ENCODE measurements around the gene TRAF3IP1. TPM values are rescaled to one million over a fixed set of nuclear protein-coding genes. Genes with fewer than 3 reads are reported as not detected.
A peak's percentile ranks its signal among the peaks of the same experiment; 100 is the strongest.
"Not testable (repeated sequence)": the region's sequence is repeated elsewhere in the genome, so short reads cannot be mapped to it uniquely, and the experiment has no call there.

Gene TRAF3IP1
- total RNA-seq, 2 experiments from 2014 or later, result 7.9 to 9.2 TPM

DNA sequence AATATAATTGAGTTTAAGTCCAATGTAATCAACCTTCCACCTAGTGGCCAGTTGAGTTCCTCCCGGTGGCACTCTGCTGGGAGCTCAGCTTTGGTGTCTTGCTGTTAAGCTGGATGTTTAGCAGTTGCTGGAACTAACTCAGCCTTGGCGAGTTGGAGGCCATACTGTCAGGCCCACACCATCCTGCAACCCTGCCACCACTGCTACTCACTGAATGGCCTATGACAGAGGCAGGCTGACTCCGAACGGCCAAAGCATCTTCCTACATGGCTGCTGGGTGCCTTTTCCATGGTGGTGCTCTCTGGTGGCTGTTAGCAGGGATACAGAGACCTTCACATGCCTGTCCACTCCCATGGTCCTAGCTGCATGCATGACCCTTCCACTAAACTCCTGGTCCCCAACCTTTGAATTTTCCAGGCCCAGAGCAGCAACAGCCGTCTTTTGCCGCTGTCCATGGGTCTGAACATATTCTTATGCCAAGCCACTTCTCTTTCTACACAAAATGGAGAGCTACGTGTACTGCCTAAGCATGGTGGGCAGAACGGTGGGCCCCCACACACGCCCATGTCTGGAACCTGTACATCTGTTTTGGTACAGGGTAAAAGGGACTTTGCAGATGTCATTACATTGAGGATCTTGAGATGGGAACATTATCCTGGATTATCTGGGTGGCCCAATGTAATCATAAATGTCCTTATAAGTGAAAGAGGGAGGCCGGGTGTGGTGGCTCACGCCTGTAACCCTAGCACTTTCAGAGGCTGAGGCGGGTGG lies 15.0 kb upstream of the TRAF3IP1 start:
- H3K27ac Mint-ChIP-seq, result no peak overlapping the region
- H3K4me3 Mint-ChIP-seq, result no peak overlapping the region
- no peaks in the 10 kb centered on the region for H3K36me3 Mint-ChIP-seq (ENCODE audit: low read depth)
- H3K9me3 Mint-ChIP-seq, result no peaks in the 10 kb centered on the region
- ChIA-PET CTCF (interaction anchor here (1.3 kb wide), 1 partner anchor 10 kb away, joined by 3 read pairs; no protein-coding TSS in a partner anchor), POLR2A (no interaction called here)
- no peaks in the 10 kb centered on the region for H3K4me1 Mint-ChIP-seq
- H3K27me3 Mint-ChIP-seq, result no peaks in the 10 kb centered on the region
- DNase-seq, result no peak

DNA sequence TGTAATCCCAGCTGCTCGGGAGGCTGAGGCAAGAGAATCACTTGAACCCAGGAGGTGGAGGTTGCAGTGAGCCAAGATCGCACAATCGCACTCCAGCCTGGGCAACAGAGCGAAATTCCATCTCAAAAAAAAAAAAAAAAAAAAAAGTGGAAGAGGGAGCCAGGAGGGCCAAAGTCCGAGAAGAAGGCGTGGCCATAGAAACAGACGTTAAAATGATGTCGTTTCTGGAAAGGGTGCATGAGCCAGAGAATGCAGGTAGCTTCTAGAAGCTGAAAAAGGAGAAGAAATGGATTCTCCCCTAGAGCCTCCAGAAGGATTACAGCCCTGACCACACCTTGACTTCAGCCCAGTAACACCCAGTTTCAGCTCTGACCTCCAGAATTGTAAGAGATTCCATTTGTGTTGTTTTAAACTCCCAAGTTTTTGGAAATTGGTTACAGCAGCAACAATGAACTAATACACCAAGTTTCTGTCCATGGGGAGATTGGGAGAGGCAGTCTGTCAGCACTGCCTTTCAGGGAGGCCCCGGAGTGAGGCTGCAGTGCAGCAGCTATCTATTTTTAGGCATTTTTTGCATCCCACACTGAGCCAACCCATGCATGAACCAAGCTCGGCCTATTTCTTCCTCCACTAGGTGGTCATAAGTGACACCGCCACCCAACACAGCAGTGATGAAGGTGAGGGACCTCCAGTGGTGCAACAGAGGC lies 14.2 kb upstream of the TRAF3IP1 start:
- Mint-ChIP-seq H3K36me3 (ENCODE audit: low read depth) (no peaks in the 10 kb centered on the region), H3K27me3 (no peaks in the 10 kb centered on the region), H3K27ac (no peak overlapping the region), H3K4me1 (no peaks in the 10 kb centered on the region), H3K4me3 (no peak overlapping the region), H3K9me3 (no peaks in the 10 kb centered on the region)
- ChIA-PET POLR2A (interaction anchor here (0.5 kb wide), 1 partner anchor 60 kb away, joined by 4 read pairs; no protein-coding TSS in a partner anchor), CTCF (interaction anchor here (0.7 kb wide), 2 partner anchors 23 to 98 kb away, joined by 3 to 6 read pairs; no protein-coding TSS in a partner anchor)
- no peak for DNase-seq

DNA sequence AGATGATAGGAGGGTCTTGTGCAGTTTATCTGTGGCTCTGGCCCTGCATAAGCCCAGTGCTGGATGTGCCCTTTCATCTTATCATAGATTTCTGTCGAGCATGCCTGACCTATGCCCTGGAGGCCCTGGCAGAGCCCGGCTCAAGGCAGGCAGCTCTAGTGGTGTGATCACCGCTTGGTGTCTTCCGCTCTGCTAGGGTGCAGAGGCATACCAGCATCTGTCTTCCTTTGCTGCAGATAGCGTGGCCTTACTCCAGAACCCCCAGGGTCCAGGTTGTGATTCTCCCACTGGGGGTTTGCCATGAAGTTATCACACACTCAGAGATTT lies 13.7 kb upstream of the TRAF3IP1 start:
- H3K36me3 Mint-ChIP-seq (ENCODE audit: low read depth), result no peaks in the 10 kb centered on the region

DNA sequence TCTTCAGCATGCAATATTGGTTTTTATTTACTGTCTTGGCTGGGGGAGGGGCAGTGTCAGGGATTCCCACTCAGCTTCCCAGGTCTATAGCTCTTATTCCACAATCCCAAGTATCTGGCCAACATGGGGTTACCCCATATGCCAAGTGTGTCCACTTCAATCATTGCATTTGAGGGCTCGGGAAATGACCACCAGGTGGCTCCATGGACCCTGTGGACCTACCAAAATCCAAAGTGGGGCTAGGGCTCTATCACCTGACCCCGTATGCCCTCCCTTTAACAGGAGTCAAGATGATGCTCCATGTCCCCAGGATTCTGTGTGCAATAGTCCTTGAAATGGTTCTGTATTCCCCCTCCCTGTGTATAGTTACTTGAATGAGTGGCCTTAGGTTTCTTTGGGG lies 12.1 kb upstream of the TRAF3IP1 start:
- Mint-ChIP-seq H3K27ac (no peak overlapping the region), H3K27me3 (peaks cover 5% of the 10 kb centered on the region), H3K4me3 (no peak overlapping the region), H3K9me3 (no peaks in the 10 kb centered on the region), H3K36me3 (ENCODE audit: low read depth) (no peaks in the 10 kb centered on the region), H3K4me1 (no peaks in the 10 kb centered on the region)
- POLR2A ChIA-PET, result no interaction called here
- DNase-seq, result no peak
- CTCF ChIA-PET, result no interaction called here

More for the DNA sequence above, 13.7 kb upstream of the TRAF3IP1 start:
- POLR2A ChIA-PET, result no interaction called here
- Mint-ChIP-seq H3K4me3 (no peak overlapping the region), H3K27ac (no peak overlapping the region), H3K27me3 (peaks cover 5% of the 10 kb centered on the region), H3K9me3 (no peaks in the 10 kb centered on the region), H3K4me1 (no peaks in the 10 kb centered on the region)
- CTCF ChIA-PET, result no interaction called here
- DNase-seq, result no peak

DNA sequence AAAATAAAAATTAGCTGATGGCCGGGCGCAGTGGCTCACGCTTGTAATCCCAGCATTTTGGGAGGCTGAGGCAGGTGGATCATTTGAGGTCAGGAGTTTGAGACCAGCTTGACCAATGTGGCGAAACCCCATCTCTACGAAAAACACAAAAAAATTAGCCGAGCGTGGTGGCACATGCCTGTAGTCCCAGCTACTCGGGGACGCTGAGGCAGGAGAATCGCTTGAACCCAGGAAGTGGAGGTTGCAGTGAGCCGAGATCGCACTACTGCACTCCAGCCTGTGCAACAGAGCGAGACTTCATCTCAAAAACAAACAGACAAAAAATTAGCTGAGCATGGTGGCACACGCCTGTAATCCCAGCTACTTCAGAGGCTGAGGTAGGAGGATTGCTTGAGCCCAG lies 9.6 kb upstream of the TRAF3IP1 start:
- H3K9me3 Mint-ChIP-seq; H3K4me3 Mint-ChIP-seq; H3K4me1 Mint-ChIP-seq; H3K27ac Mint-ChIP-seq; H3K27me3 Mint-ChIP-seq; DNase-seq; H3K36me3 Mint-ChIP-seq (ENCODE audit: low read depth); POLR2A ChIA-PET: not testable (repeated sequence)
- CTCF ChIA-PET, result interaction anchor here (0.6 to 1.1 kb wide), 2 partner anchors 39 to 674 kb away, joined by 3 to 4 read pairs; no protein-coding TSS in a partner anchor

DNA sequence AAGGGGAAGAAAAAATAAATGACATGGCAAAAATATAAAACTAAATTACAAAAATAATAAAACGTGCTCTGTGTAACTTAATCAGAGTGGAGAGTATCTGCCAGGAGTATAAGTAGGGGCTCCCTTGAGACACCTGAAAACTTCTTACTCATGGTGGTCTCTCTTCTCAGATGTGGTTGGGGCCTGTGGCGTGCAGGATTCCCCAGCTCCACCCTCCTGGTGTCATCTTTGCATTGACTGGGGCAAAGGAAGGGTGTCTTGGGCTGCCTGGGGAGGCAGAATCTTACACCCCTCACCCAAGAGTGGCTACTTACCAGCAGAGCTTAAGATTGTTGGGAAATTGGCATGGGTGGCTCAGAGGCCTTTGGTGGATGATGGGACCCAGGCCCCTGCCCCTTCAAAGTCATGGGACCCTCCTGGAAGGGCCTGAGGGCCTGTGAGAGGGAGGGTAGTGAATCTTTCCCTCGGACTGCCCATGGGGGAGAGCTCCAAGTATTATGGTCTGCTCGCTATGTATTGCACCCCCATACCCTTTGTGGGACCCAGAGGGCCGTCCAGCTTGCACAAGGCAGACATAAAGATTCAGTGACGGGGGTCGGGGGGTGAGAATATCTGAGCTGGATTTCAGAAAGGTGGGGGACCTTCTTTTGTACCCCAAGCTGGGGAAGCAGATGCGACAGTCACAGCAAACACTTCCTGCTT lies 6.9 kb upstream of the TRAF3IP1 start:
- no peak overlapping the region for H3K27ac Mint-ChIP-seq
- no peak overlapping the region for H3K4me3 Mint-ChIP-seq
- ChIA-PET POLR2A (no interaction called here), CTCF (interaction anchor here (0.6 kb wide), 1 partner anchor 323 kb away, joined by 4 read pairs; no protein-coding TSS in a partner anchor)
- H3K36me3 Mint-ChIP-seq (ENCODE audit: low read depth), result no peaks in the 10 kb centered on the region
- no peaks in the 10 kb centered on the region for H3K9me3 Mint-ChIP-seq
- H3K4me1 Mint-ChIP-seq, result no peaks in the 10 kb centered on the region
- DNase-seq, result no peak
- peaks cover 12% of the 10 kb centered on the region for H3K27me3 Mint-ChIP-seq

DNA sequence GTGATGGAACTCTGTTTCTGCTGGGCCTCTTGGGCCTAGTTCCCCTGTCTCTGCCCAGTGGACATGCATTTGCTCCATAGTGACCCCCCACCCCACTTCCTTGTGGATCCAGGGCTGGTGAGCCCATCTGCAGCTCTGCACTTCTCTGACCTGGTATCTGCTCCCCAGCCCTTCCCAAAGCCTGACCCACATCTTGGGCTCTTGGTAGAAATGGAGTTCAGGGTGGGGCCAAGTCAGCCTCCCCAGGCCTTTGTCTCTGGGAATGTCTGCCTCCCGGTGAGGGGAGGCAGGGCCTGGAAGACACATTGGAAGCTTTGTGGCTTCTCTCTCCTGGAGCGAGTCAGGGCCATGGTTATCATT lies 6.3 kb upstream of the TRAF3IP1 start:
- ChIA-PET POLR2A (no interaction called here), CTCF (interaction anchor here (0.6 kb wide), 1 partner anchor 324 kb away, joined by 4 read pairs; no protein-coding TSS in a partner anchor)
- DNase-seq, result no peak
- H3K27ac Mint-ChIP-seq, result no peak overlapping the region
- peaks cover 12% of the 10 kb centered on the region for H3K27me3 Mint-ChIP-seq
- no peaks in the 10 kb centered on the region for H3K4me1 Mint-ChIP-seq
- no peak overlapping the region for H3K4me3 Mint-ChIP-seq
- no peaks in the 10 kb centered on the region for H3K9me3 Mint-ChIP-seq
- no peaks in the 10 kb centered on the region for H3K36me3 Mint-ChIP-seq (ENCODE audit: low read depth)

DNA sequence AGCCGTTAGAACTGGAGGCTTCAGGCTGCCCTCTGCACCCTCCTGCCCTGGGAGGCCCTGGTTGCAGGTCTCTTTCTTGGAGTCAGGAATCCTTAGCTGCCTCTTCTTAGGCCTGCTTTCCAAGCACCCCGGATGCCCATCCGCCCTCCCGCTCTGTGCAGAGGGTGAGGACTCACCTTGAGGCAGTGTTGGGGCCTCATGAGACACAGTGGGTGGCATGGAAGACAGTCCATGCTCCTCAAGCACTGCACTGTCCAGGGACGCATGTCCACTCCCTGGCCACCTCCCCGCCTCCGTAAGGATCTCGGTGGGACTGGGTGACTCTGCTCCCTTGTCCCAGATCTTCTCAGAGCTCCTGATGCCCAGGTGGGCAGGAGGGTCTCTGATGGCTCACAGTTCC lies 5.7 kb upstream of the TRAF3IP1 start:
- H3K27me3 Mint-ChIP-seq, result peaks cover 12% of the 10 kb centered on the region
- ChIA-PET POLR2A (no interaction called here), CTCF (interaction anchor here (1.4 kb wide), 1 partner anchor 10 kb away, joined by 3 read pairs; no protein-coding TSS in a partner anchor)
- no peaks in the 10 kb centered on the region for H3K36me3 Mint-ChIP-seq (ENCODE audit: low read depth)
- no peaks in the 10 kb centered on the region for H3K9me3 Mint-ChIP-seq
- no peak overlapping the region for H3K27ac Mint-ChIP-seq
- DNase-seq, result no peak
- H3K4me3 Mint-ChIP-seq, result no peak overlapping the region
- peaks cover 4% of the 10 kb centered on the region for H3K4me1 Mint-ChIP-seq

DNA sequence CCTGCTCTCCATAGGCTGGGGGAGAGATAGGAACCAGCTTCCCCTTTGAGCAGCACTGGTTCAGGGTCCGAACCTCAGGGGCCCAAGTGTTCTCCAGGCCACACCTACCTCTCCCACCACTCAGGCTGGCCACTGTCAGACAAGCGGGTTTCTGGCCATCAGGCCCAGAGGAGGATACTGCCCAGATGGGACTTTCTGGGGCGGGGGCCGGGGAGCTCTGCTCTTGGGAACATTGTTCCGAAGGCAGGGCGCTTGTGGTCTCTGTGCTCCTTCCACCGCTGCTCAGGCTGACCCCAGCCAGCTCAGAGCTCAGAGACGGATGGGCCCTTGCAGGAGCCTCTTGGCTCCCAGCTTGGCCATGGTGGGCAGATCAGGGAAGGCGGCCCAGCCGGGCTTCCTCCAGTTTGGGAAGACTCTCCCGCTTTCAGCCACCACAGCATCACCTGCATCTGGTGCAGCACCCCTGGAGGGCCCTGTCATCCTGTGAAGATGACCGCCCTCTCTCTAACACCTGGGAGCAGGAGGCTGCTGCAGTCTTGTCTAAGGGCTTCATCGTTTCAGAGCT lies 5.2 kb upstream of the TRAF3IP1 start:
- POLR2A ChIA-PET, result no interaction called here
- no peak overlapping the region for H3K27ac Mint-ChIP-seq
- DNase-seq, result no peak
- peaks cover 12% of the 10 kb centered on the region for H3K27me3 Mint-ChIP-seq
- no peaks in the 10 kb centered on the region for H3K36me3 Mint-ChIP-seq (ENCODE audit: low read depth)
- peaks cover 8% of the 10 kb centered on the region for H3K4me1 Mint-ChIP-seq
- CTCF ChIA-PET, result interaction anchor here (1.4 kb wide), 1 partner anchor 10 kb away, joined by 3 read pairs; no protein-coding TSS in a partner anchor
- no peaks in the 10 kb centered on the region for H3K9me3 Mint-ChIP-seq
- H3K4me3 Mint-ChIP-seq, result no peak overlapping the region

DNA sequence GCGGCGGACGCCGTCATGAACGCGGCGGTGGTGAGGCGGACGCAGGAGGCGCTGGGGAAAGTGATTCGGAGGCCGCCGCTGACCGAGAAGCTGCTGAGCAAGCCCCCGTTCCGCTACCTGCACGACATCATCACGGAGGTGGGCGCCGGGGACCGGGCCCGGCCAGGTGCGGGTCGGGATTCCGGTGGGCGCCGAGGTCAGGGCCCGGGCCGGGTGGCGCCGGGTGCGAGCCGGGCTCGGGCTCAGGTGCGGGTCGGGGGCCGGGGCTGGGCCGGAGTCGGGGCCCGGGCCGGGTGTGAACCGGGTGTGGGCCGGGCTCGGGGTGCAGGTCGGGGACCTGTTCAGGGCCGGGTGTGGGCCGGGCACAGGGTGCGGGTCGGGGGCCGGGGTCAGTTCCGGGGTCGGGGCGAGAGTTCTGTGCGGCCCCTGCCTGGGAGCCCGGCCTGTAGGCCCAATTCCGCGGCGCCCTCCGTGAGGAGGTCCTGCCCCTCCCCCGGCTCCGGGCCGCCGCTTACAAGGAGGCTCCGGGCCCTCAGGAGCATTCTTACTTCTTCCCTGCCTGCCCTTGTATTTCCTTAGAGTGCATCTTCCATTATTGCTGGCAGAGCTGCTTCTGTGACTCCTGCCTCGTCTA lies 447 bp downstream of the TRAF3IP1 start:
- POLR2A ChIA-PET, result no interaction called here
- no peaks in the 10 kb centered on the region for H3K9me3 Mint-ChIP-seq
- H3K27ac Mint-ChIP-seq, result no peak overlapping the region
- peaks cover 7% of the 10 kb centered on the region for H3K27me3 Mint-ChIP-seq
- CTCF ChIA-PET, result interaction anchor here (0.5 to 1.5 kb wide), 3 partner anchors 11 to 31 kb away, joined by 3 to 4 read pairs (median 3); no protein-coding TSS in a partner anchor
- peak overlapping the region; percentile 71 for H3K4me3 Mint-ChIP-seq
- peaks cover 16% of the 10 kb centered on the region for H3K4me1 Mint-ChIP-seq
- H3K36me3 Mint-ChIP-seq (ENCODE audit: low read depth), result no peaks in the 10 kb centered on the region
- no peak for DNase-seq

DNA sequence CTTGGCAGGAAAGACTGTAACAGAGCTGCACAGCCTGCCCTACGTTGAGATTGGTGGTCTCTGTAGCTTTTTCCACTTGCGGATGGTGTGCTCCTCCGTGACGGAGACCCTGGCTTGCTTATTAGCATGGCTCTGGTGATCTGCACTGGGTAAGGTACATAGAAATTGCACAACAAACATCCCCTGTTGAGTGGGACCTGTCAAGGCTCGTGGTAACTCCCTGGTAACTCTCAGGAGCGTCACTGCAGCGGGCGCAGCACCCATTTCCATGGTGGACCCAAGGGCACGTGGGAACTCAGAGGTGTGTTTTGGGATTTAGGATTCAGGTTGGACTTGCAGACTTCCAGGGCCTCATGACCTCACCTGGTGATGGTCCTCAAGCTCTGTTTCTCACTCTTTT lies 1.1 kb downstream of the TRAF3IP1 start:
- ChIA-PET CTCF (interaction anchor here (1.3 to 1.5 kb wide), 3 partner anchors 12 to 32 kb away, joined by 3 read pairs; no protein-coding TSS in a partner anchor), POLR2A (no interaction called here)
- Mint-ChIP-seq H3K4me3 (peak overlapping the region; percentile 67), H3K9me3 (no peaks in the 10 kb centered on the region), H3K27ac (no peak overlapping the region), H3K27me3 (peaks cover 7% of the 10 kb centered on the region), H3K4me1 (peaks cover 16% of the 10 kb centered on the region), H3K36me3 (ENCODE audit: low read depth) (no peaks in the 10 kb centered on the region)
- DNase-seq, result no peak

DNA sequence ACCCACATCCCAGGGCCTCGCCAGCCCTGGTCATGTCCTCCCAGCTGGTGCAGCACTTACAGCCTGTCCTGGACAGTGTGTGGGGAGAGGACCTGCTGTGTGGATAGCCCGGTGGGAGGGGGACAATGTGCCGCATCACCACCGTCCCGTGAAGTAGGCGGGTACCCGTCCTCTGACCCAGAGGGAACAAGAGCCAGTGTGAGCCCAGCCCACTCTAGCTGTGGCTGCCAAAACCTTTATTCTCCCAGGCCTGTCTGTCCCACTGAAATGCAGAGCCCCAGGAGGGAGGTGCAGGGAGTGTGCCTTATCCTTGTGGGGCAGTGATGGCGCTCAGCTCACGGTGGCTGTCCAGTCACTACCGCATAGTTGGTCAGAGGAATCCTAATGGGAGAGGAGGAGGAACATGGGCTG lies 1.7 kb downstream of the TRAF3IP1 start:
- no peak for DNase-seq
- H3K27me3 Mint-ChIP-seq, result peaks cover 7% of the 10 kb centered on the region
- H3K4me3 Mint-ChIP-seq, result peak overlapping the region; percentile 67
- no peaks in the 10 kb centered on the region for H3K9me3 Mint-ChIP-seq
- CTCF ChIA-PET, result interaction anchor here (1.5 kb wide), 2 partner anchors 16 to 32 kb away, joined by 3 read pairs; no protein-coding TSS in a partner anchor
- peaks cover 16% of the 10 kb centered on the region for H3K4me1 Mint-ChIP-seq
- H3K36me3 Mint-ChIP-seq (ENCODE audit: low read depth), result no peaks in the 10 kb centered on the region
- no peak overlapping the region for H3K27ac Mint-ChIP-seq
- POLR2A ChIA-PET, result no interaction called here
